RWPE2 (cell line): ENCODE results near the gene CNTNAP5.

ENCODE experiments used
- ATAC-seq: fragments of 200-7000 bp; cut with Tn5 transposase; 3 replicates; pipeline ENCODE4 v1.9.1; 2021; ENCODE audit warnings: low read depth
- DNase-seq: peaks from one replicate; pipeline ENCODE4 v3.0.0-alpha.2; 2020; ENCODE audit warnings: low spot score
- H3K27ac ChIP-seq: fragments of 450-650 bp; 2 replicates; pipeline ENCODE4 v1.5.1; 2017; ENCODE audit warnings: mild to moderate bottlenecking; ENCODE audit not compliant: poor library complexity, severe bottlenecking
- H3K27me3 ChIP-seq: fragments of 250-450 bp; sonication (Bioruptor Pico); 2 replicates; pipeline ENCODE4 v1.5.1; 2021; ENCODE audit warnings: mild to moderate bottlenecking, moderate library complexity; ENCODE audit not compliant: insufficient read depth, poor library complexity, severe bottlenecking
- H3K36me3 ChIP-seq: fragments of 250-450 bp; sonication (Bioruptor Pico); 2 replicates; pipeline ENCODE4 v1.5.1; 2020; ENCODE audit warnings: low read depth, mild to moderate bottlenecking, moderate library complexity
- H3K4me1 ChIP-seq: fragments of 250-450 bp; sonication (Bioruptor Pico); 2 replicates; pipeline ENCODE4 v1.5.1; 2021; ENCODE audit warnings: mild to moderate bottlenecking, moderate library complexity; ENCODE audit not compliant: insufficient read depth, poor library complexity, severe bottlenecking
- H3K4me3 ChIP-seq: fragments of 250-450 bp; sonication (Bioruptor Pico); 2 replicates; pipeline ENCODE4 v1.5.1; 2021; ENCODE audit warnings: mild to moderate bottlenecking, moderate library complexity; ENCODE audit not compliant: severe bottlenecking
- H3K9me3 ChIP-seq: fragments of 250-450 bp; sonication (Bioruptor Pico); 2 replicates; pipeline ENCODE4 v1.5.1; 2021; ENCODE audit warnings: mild to moderate bottlenecking, moderate library complexity; ENCODE audit not compliant: severe bottlenecking
- TF ChIP-seq, protein P1 (sequence below): fragments of 450-650 bp; IDR thresholded peaks from one replicate; pipeline ENCODE4 v1.5.1; 2017; ENCODE audit warnings: mild to moderate bottlenecking, moderate library complexity; ENCODE audit not compliant: poor library complexity, severe bottlenecking

Gene CNTNAP5

DNA sequence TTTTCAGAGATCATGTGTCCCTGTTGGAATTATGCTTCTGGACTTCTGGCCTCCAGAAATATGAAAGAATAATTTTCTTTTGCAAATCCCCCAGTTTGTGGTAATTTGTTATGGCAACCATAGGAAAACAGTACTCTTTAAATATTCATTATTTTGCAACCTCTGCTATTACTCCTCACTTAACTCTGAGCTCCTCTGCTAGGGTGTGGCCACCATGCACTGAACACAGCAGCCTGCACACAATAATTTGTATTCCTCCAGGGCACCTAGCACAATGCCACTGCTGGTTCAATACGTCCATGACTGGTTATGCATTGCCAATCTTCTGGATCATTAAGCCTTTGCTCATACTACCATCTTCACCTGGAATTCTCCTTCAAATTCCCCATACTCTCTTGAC, 232.0 kb downstream of the CNTNAP5 start:
- Histone ChIP-seq H3K9me3 (no peaks in the 10 kb centered on the region), H3K36me3 (no peaks in the 10 kb centered on the region), H3K4me1 (no peaks in the 10 kb centered on the region), H3K27me3 (no peaks in the 10 kb centered on the region), H3K4me3 (no peak overlapping the region), H3K27ac (no peak overlapping the region)
- DNase-seq, result no peak
- TF ChIP-seq, protein P1, sequence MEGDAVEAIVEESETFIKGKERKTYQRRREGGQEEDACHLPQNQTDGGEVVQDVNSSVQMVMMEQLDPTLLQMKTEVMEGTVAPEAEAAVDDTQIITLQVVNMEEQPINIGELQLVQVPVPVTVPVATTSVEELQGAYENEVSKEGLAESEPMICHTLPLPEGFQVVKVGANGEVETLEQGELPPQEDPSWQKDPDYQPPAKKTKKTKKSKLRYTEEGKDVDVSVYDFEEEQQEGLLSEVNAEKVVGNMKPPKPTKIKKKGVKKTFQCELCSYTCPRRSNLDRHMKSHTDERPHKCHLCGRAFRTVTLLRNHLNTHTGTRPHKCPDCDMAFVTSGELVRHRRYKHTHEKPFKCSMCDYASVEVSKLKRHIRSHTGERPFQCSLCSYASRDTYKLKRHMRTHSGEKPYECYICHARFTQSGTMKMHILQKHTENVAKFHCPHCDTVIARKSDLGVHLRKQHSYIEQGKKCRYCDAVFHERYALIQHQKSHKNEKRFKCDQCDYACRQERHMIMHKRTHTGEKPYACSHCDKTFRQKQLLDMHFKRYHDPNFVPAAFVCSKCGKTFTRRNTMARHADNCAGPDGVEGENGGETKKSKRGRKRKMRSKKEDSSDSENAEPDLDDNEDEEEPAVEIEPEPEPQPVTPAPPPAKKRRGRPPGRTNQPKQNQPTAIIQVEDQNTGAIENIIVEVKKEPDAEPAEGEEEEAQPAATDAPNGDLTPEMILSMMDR, result no peak
- no peak for ATAC-seq

DNA sequence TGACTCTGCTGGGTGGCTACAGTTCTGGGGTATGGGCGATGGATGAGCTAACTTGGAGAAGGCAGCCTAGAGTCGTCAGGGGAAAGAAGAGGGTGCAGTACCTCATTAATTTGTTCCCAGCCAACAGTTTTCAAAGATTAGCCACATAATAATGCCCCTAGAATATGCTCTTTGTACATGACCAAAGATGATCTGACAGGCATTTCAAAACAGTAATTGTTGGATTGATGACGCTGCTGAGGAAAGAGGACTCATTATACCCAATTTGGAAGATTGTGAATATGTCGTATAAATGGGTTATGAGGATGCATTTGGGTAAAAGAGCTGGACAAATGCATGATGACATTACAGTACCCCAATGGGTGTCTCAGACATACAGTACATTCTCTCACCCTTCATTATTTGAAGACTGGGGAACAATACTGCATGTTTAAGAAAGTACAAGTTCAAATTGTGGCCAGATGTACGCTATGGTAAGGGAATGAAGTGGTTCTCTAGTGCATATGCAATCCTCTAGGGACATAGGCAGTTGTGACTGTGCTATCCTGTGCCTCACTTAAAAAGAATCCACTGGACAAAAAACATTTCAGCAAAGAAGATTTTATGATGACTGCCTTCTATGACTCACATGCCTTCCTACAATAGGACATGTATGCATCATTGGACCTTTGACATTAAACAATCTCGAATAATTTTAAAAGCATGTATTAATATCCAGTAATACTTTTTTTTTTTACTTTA, 233.2 kb downstream of the CNTNAP5 start:
- TF ChIP-seq, protein P1, result no peak
- ATAC-seq, result peak; percentile 73
- H3K27me3 ChIP-seq, result no peaks in the 10 kb centered on the region
- no peak overlapping the region for H3K27ac ChIP-seq
- no peaks in the 10 kb centered on the region for H3K9me3 ChIP-seq
- no peaks in the 10 kb centered on the region for H3K36me3 ChIP-seq
- no peak for DNase-seq
- H3K4me1 ChIP-seq, result no peaks in the 10 kb centered on the region
- H3K4me3 ChIP-seq, result no peak overlapping the region

DNA sequence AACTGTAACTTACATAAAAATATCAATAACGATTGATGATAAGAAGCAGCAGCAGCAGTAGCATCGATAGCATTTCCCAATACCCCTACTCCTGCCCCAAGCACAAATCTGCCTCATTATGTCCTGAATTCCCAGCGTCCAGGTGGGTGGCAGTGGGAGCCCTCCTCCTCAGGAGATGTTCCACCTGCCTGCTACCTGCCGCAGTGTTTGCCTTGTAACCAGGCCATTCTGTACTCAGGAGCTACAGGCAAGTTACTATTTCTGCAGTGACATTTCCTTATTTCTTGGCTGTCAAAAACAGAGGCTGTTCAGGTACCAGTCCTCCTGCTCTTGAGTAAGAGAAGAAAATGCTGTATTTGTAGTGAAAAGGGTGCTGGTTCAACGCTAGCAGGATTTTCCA, 236.4 kb downstream of the CNTNAP5 start:
- H3K27me3 ChIP-seq, result no peaks in the 10 kb centered on the region
- H3K4me1 ChIP-seq, result no peaks in the 10 kb centered on the region
- no peak for ATAC-seq
- no peaks in the 10 kb centered on the region for H3K36me3 ChIP-seq
- TF ChIP-seq, protein P1, result no peak
- DNase-seq, result no peak
- no peak overlapping the region for H3K4me3 ChIP-seq
- no peaks in the 10 kb centered on the region for H3K9me3 ChIP-seq
- H3K27ac ChIP-seq, result no peak overlapping the region

DNA sequence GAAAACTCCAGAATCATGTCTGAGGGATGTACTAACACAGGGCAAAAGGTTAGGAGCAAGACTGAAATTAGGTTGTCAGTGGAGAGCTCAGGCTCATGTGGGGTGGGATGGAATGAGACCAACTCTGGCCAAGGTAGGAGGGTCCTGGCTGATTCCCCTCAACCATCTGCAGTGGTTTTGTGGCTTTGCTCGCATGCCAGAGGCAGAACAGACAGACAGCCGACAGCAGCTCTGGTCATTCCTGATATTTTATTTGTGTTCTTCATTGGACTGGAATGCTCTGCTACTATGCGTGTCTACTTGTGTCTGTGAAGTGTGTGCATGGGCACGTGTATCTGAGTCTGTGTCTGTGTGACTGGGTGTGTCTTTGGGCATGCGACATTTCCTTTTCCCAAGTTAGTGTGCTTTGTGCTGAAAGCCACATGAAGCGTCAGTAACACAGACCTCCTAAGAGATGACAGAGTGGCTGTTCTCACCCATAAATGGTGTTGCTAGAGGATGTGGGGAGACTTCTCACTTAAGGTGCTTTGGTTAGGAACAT, 239.5 kb downstream of the CNTNAP5 start:
- TF ChIP-seq, protein P1, result no peak
- no peak for ATAC-seq
- H3K9me3 ChIP-seq, result no peaks in the 10 kb centered on the region
- no peak for DNase-seq
- no peak overlapping the region for H3K4me3 ChIP-seq
- H3K36me3 ChIP-seq, result no peaks in the 10 kb centered on the region
- H3K27ac ChIP-seq, result no peak overlapping the region
- no peaks in the 10 kb centered on the region for H3K27me3 ChIP-seq
- no peaks in the 10 kb centered on the region for H3K4me1 ChIP-seq

DNA sequence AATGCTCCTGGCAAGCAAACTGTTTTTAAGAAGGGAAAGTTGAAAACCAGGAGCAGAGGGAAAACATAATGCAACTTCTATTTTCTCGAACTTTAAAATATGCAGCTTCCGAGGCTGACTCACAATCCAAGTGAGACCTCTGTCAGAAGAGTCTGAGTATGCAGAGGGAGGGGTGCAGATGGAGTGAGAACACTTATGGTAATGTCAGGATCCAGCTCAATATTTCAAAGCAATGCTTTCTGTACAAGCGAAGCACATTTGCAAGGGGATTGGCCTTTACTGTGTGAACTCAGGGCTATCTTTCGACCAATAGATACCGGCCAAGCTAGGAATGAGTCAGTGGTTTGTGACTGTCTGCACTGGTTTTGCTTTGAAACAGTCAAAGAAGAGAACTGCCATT, 242.7 kb downstream of the CNTNAP5 start:
- no peak overlapping the region for H3K4me3 ChIP-seq
- no peaks in the 10 kb centered on the region for H3K36me3 ChIP-seq
- no peaks in the 10 kb centered on the region for H3K4me1 ChIP-seq
- no peaks in the 10 kb centered on the region for H3K9me3 ChIP-seq
- no peak for ATAC-seq
- no peaks in the 10 kb centered on the region for H3K27me3 ChIP-seq
- no peak for DNase-seq
- no peak overlapping the region for H3K27ac ChIP-seq
- TF ChIP-seq, protein P1, result no peak
